Liver (tissue), 9 donors: ENCODE measurements around the gene ZBP1. TPM values are rescaled to one million over a fixed set of nuclear protein-coding genes. Genes with fewer than 3 reads are reported as not detected.

ENCODE experiments used
- DNase-seq: peaks from one replicate; pipeline ENCODE4 v3.0.0-alpha.2; 2017; ENCODE audit warnings: low spot score
- H3K27ac ChIP-seq, 2 donors: one replicate each; pipeline ENCODE4 v1.7.0; 2013; ENCODE audit warnings: inconsistent platforms in 2 of 2, low read length in 2 of 2, control low read depth in 1 of 2, low read depth in 1 of 2, mild to moderate bottlenecking in 1 of 2
- H3K27me3 ChIP-seq, 4 donors: one replicate each; pipeline versions ENCODE4 v1.6.1 to v1.7.0; 2013; ENCODE audit warnings: low read length in 3 of 4, inconsistent platforms in 1 of 4, mild to moderate bottlenecking in 1 of 4, moderate library complexity in 1 of 4; ENCODE audit not compliant: control insufficient read depth in 4 of 4, insufficient read depth in 4 of 4
- H3K36me3 ChIP-seq, 4 donors: one replicate each; pipeline versions ENCODE4 v1.6.1 to v1.7.0; 2013; ENCODE audit warnings: low read length in 3 of 4, mild to moderate bottlenecking in 3 of 4, low read depth in 1 of 4, moderate library complexity in 1 of 4; ENCODE audit not compliant: control insufficient read depth in 4 of 4, insufficient read depth in 3 of 4
- H3K4me1 ChIP-seq, 4 donors: one replicate each; pipeline versions ENCODE4 v1.6.1 to v1.7.0; 2013; ENCODE audit warnings: low read length in 3 of 4, mild to moderate bottlenecking in 3 of 4, moderate library complexity in 1 of 4; ENCODE audit not compliant: control insufficient read depth in 4 of 4, insufficient read depth in 4 of 4
- H3K4me3 ChIP-seq, 3 donors: one replicate each; pipeline versions ENCODE4 v1.6.1 to v1.7.0; 2013; ENCODE audit warnings: low read length in 3 of 3, control low read depth in 1 of 3, low read depth in 1 of 3, mild to moderate bottlenecking in 1 of 3
- H3K9ac ChIP-seq, 2 donors: one replicate each; pipeline ENCODE4 v1.7.0; 2013; ENCODE audit warnings: low read length in 2 of 2, mild to moderate bottlenecking in 2 of 2, moderate library complexity in 2 of 2, control low read depth in 1 of 2, low read depth in 1 of 2
- H3K9me3 ChIP-seq, 4 donors: one replicate each; pipeline versions ENCODE4 v1.6.1 to v1.7.0; 2013; ENCODE audit warnings: low read length in 3 of 4; ENCODE audit not compliant: control insufficient read depth in 4 of 4
- EGR1 ChIP-seq, 2 donors: IDR thresholded peaks; 2 replicates each; pipeline ENCODE4 v1.6.1; 2016 to 2018; ENCODE audit warnings: antibody characterized with exemption in 2 of 2, low read depth in 2 of 2
- FOXA1 ChIP-seq: IDR thresholded peaks from 2 replicates; pipeline ENCODE4 v1.6.1; 2016; ENCODE audit warnings: antibody characterized with exemption
- JUND ChIP-seq, 2 donors: IDR thresholded peaks; 2 replicates each; pipeline ENCODE4 v1.6.1; 2016; ENCODE audit warnings: antibody characterized with exemption in 2 of 2
- NR2F2 ChIP-seq: IDR thresholded peaks from 2 replicates; pipeline ENCODE4 v1.6.1; 2016; ENCODE audit warnings: antibody characterized with exemption
- RAD21 ChIP-seq, 2 donors: IDR thresholded peaks; 2 replicates each; pipeline ENCODE4 v1.6.1; 2016; ENCODE audit warnings: antibody characterized with exemption in 2 of 2, mild to moderate bottlenecking in 2 of 2
- SP1 ChIP-seq: IDR thresholded peaks from 2 replicates; pipeline ENCODE4 v1.6.1; 2018; ENCODE audit warnings: antibody characterized with exemption, mild to moderate bottlenecking
- YY1 ChIP-seq: IDR thresholded peaks from 2 replicates; pipeline ENCODE4 v1.6.1; 2016; ENCODE audit warnings: antibody characterized with exemption, mild to moderate bottlenecking
- WGBS: extraction: QIAGEN DNeasy Blood & Tissue Kit; methylation state at CpG from one replicate; pipeline ENCODE4 v1.1.7; 2013; 5-methylcytosine and 5-hydroxymethylcytosine counted together
- polyA plus RNA-seq, 2 donors: library from polyadenylated mRNA; stranded (reverse) in 1 of 2; unstranded in 1 of 2; fragments of 200-250 nt in 1 of 2; fragments of >200 nt in 1 of 2; fragmentation: Nextera tagmentation in 1 of 2; extraction: Ambion mirVana in 1 of 2; gene quantifications; one replicate each; pipeline versions ENCODE4 v1.2.1 to v1.2.3, GENCODE V29; 2013 to 2015
- total RNA-seq, 2 donors: library from RNA; depleted of rRNA; stranded (reverse); fragments of >200 nt; gene quantifications; one replicate each; pipeline ENCODE4 v1.2.3, GENCODE V29; 2014
- TF ChIP-seq, protein P1 (sequence below): fragments of 150-350 bp; IDR thresholded peaks from 2 replicates; pipeline ENCODE4 v1.5.1; 2017; ENCODE audit warnings: improper control_type of control experiment, low read depth, low read length; ENCODE audit not compliant: missing input control
- TF ChIP-seq, protein P2 (sequence below): IDR thresholded peaks from 2 replicates; pipeline ENCODE4 v1.6.1; 2016; ENCODE audit warnings: antibody characterized with exemption, mild to moderate bottlenecking
- TF ChIP-seq, protein P3 (sequence below): IDR thresholded peaks from 2 replicates; pipeline ENCODE4 v1.6.1; 2016; ENCODE audit warnings: antibody characterized with exemption
- donor health status: healthy.
- donor health status: healthy.
- donor health status: healthy.
- donor health status: healthy.
- donor health status: healthy.

Gene ZBP1
- total and polyA plus RNA-seq, 4 donors = 0.06 to 0.42 (median 0.13) TPM

DNA sequence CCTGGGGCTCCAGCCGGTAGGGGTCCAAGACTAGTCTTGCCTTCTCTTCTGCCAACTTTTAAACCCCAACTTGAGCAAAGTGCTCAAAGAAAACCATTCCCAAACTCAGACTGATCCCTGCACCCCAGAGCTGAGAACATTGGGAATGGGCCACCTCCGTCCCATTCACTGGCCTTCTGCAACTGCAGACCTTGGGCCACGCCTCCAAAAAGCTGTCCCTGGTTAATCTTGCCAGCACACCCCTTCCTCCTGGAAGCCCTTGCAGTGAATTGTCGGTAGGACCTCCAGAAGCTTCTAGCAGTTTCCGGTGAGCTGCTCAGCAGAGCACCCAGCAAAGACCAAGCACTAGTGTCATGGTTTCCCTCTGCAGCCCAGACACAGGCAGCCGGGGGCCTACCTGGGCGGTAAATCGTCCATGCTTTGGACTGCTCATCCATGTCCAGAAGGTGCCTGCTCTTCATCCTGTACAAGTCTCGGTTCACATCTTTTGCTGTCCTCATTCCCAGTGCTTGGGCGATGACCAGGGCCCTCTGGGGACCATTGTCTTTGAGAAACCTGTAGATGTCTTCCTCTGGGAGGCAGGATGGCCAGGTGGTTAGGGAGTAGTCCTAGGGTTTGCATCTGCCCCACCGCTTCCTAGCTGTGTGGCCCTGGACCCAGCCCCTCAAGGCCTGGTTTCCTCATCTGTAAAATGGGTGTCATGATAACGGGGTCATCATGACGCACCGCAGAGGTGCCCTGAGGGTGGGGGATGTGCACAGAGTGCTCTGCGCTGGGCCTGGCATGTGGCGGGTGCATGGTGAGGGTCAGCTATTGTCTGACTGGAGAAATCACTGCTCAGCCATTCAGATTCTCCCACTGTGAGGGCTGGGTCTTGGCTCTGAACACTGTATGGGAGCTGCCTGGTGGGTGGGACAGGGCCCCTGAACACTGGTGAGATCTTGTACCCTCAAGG is 5.5 kb downstream of the ZBP1 start:
- no peak overlapping the region for H3K9ac ChIP-seq
- no peaks in the 10 kb centered on the region for H3K9me3 ChIP-seq
- no peak for DNase-seq
- no peaks in the 10 kb centered on the region for H3K27me3 ChIP-seq
- TF ChIP-seq, protein P1, sequence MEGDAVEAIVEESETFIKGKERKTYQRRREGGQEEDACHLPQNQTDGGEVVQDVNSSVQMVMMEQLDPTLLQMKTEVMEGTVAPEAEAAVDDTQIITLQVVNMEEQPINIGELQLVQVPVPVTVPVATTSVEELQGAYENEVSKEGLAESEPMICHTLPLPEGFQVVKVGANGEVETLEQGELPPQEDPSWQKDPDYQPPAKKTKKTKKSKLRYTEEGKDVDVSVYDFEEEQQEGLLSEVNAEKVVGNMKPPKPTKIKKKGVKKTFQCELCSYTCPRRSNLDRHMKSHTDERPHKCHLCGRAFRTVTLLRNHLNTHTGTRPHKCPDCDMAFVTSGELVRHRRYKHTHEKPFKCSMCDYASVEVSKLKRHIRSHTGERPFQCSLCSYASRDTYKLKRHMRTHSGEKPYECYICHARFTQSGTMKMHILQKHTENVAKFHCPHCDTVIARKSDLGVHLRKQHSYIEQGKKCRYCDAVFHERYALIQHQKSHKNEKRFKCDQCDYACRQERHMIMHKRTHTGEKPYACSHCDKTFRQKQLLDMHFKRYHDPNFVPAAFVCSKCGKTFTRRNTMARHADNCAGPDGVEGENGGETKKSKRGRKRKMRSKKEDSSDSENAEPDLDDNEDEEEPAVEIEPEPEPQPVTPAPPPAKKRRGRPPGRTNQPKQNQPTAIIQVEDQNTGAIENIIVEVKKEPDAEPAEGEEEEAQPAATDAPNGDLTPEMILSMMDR = no peak
- TF ChIP-seq RAD21 (IDR thresholded peaks at IDR 0.05) (no peak), FOXA1 (no peak)
- no peak overlapping the region for H3K27ac ChIP-seq
- no peaks in the 10 kb centered on the region for H3K36me3 ChIP-seq
- no peak overlapping the region for H3K4me3 ChIP-seq
- no peaks in the 10 kb centered on the region for H3K4me1 ChIP-seq
- 87% methylated on average over 16 of the region's 16 CpGs for whole genome bisulfite sequencing

DNA sequence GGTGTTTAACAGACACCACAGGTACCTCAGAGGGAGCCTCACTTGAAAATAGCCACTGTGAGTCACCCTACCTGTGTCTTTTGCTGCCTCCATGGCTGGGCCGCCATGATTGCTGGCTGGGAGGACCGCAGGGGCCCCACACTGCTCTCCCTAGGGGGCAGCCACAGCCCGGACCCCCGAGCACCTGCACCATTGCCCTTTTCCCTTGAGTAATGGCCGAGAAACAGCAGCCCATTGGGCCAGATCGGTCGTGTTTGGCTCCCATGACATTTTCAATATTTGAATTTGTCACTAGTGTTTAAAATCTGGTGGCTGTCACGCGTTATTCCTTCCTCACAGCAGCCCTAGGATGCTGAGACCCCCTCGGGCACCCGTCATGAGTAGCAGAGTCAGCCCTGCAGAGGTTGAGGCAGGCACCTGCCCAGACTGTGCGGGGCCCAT is 6.7 kb downstream of the ZBP1 start:
- H3K27me3 ChIP-seq = no peaks in the 10 kb centered on the region
- no peak for TF ChIP-seq JUND (IDR thresholded peaks at IDR 0.05)
- no peaks in the 10 kb centered on the region for H3K4me1 ChIP-seq
- H3K27ac ChIP-seq = no peak overlapping the region
- 76% methylated on average over 12 of the region's 12 CpGs for WGBS
- H3K4me3 ChIP-seq = no peak overlapping the region
- DNase-seq = no peak
- H3K9ac ChIP-seq = no peak overlapping the region
- H3K9me3 ChIP-seq = no peaks in the 10 kb centered on the region
- no peaks in the 10 kb centered on the region for H3K36me3 ChIP-seq

DNA sequence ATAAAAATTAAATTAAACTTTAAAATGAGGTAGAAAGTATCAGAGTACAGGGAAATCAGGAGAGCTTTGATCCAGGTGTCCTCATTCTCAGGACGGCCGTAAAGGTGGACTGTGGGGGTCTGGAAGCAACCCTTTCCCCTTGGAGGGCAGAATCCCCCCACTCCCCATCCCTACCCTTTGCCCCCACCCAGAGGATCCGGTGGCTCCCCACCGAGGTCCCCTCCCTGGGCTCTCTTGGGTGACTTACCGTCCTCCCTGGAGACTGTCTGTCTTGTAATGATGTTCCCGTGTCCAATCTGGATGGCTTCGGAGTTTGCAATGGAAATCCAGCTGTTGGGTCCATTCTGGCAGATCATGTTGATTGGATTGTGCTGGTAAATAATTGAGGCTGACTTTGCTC is 7.3 kb downstream of the ZBP1 start:
- Histone ChIP-seq H3K4me3 (no peak overlapping the region), H3K4me1 (no peaks in the 10 kb centered on the region), H3K27ac (no peak overlapping the region), H3K9me3 (no peaks in the 10 kb centered on the region), H3K9ac (no peak overlapping the region), H3K36me3 (no peaks in the 10 kb centered on the region), H3K27me3 (no peaks in the 10 kb centered on the region)
- 82% methylated on average over 7 of the region's 7 CpGs for WGBS
- no peak for DNase-seq
- TF ChIP-seq EGR1 (IDR thresholded peaks at IDR 0.05; ENCODE audit: low read depth in 2 of 2) (no peak), NR2F2 (no peak), YY1 (no peak), SP1 (no peak), RAD21 (IDR thresholded peaks at IDR 0.05) (no peak), JUND (IDR thresholded peaks at IDR 0.05) (no peak)
- TF ChIP-seq, protein P2, sequence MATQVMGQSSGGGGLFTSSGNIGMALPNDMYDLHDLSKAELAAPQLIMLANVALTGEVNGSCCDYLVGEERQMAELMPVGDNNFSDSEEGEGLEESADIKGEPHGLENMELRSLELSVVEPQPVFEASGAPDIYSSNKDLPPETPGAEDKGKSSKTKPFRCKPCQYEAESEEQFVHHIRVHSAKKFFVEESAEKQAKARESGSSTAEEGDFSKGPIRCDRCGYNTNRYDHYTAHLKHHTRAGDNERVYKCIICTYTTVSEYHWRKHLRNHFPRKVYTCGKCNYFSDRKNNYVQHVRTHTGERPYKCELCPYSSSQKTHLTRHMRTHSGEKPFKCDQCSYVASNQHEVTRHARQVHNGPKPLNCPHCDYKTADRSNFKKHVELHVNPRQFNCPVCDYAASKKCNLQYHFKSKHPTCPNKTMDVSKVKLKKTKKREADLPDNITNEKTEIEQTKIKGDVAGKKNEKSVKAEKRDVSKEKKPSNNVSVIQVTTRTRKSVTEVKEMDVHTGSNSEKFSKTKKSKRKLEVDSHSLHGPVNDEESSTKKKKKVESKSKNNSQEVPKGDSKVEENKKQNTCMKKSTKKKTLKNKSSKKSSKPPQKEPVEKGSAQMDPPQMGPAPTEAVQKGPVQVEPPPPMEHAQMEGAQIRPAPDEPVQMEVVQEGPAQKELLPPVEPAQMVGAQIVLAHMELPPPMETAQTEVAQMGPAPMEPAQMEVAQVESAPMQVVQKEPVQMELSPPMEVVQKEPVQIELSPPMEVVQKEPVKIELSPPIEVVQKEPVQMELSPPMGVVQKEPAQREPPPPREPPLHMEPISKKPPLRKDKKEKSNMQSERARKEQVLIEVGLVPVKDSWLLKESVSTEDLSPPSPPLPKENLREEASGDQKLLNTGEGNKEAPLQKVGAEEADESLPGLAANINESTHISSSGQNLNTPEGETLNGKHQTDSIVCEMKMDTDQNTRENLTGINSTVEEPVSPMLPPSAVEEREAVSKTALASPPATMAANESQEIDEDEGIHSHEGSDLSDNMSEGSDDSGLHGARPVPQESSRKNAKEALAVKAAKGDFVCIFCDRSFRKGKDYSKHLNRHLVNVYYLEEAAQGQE = no peak
- TF ChIP-seq, protein P3, sequence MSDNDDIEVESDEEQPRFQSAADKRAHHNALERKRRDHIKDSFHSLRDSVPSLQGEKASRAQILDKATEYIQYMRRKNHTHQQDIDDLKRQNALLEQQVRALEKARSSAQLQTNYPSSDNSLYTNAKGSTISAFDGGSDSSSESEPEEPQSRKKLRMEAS = no peak
